GM21360 (cell line): Measurements from ENCODE around the gene CDC40.
A peak's percentile ranks its signal among the peaks of the same experiment; 100 is the strongest.
"Not testable (repeated sequence)": the region's sequence is repeated elsewhere in the genome, so short reads cannot be mapped to it uniquely, and the experiment has no call there.

Source experiments
- ATAC-seq: cut with Tn5 transposase; IDR thresholded peaks from one replicate; pipeline ENCODE4 v1.9.1; 2021; ENCODE audit warnings: mild to moderate bottlenecking, moderate library complexity; ENCODE audit not compliant: unreplicated experiment

The CDC40 gene

DNA sequence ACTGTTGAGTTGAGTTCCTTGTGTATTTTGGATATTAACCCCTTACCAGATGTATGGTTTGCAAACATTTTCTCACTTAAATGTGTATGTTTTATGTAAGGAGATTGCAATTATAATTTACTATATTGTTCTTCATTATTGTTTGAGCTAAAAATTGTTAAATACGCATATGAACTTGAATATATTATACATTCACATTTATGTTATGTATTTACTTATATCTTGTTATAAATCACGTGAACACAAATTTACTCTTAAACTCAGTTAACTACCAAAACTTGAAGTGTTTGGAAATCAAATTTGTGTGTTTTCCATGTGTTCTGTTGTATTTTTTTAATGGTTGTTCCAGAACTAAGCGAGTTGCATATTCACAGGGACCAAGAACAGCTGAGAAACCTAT lies 18.3 kb downstream of the CDC40 start:
- no peak for ATAC-seq

DNA sequence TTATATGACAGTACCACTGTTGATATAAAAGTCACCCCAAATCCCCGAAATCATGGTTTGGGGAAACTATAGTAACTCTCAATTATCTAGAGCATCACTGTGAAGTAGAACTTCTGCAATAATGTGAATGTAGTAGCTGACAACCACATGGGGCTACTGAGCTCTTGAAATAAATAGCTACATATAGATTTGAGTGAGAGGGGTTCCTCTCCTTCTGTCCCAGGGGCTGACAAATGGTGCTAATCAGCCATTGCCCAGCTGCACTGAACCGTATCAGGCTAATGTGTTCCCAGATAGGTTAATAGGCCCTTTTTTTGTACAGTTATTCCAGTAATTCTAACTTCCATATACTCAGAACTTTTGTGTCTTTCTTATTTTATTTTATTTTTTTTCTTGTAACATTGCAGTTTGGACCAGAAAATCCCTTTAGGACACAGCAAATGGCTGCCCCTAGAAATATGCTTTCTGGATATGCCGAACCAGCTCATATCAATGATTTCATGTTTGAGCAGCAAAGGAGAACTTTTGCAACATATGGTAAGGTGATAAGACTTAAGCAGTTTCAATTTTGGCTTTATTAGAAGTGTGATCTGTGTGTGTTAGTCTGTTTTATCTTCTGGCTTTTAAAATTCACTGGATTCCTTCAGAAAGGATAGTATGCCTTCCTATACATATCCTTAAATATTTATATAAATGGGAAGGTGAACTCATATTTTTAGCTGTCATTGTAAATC lies 21.1 kb downstream of the CDC40 start:
- ATAC-seq: no peak

DNA sequence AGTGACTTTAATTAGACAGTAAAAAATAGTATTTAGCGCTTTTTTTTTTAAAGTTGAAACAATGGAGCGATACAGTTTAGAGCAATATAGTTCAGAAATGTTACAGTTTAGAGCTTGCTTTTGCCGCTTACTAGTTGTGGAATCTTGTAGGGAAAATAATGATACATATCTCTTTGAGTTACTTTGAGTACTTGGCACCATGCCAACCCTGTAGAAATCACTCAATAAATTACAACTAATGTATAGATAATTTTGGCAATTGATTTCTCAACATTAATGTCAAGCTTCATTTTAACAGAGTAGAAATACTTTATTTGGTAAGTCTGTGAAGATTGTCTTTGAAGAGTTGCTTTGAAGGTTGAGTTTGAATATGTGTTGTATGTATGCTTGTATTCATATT lies 27.4 kb downstream of the CDC40 start:
- ATAC-seq: no peak

DNA sequence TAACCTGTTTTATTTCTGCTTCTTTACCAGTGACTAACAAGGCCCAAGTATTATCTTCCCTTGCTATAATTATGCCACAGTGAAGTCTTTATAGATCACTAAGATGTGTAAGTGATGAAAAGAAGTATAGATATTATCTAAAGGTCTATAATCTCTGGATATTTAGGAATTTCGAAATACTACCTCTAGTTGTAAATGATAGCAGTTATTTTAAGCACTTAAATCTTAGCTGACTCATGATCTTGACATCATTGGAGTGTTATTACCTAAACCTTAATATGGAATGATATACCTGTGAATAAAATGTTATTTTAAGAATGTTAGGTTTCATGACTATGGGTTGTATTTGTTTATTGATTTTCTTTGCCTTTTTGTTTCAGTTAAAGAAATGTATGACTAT lies 31.5 kb downstream of the CDC40 start:
- no peak for ATAC-seq

DNA sequence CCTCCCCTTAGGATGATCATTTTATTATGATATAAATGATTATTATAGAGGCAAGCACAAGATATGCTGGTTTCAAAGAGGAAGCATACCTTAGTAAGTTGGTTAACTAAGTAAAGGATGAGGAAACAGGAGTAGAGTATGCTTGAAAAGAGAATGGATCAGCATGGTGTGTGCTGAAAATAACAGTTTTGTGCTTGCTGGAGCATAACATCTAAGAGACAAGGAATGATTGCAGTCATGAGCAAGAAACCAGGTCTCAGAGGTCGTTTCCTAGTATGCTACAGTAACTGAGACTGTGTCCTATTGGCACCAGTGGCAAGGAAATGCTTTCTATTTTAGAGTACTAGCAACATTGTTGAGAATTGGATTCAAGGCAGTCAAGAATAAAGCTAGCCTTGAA lies 34.1 kb downstream of the CDC40 start:
- ATAC-seq: no peak

DNA sequence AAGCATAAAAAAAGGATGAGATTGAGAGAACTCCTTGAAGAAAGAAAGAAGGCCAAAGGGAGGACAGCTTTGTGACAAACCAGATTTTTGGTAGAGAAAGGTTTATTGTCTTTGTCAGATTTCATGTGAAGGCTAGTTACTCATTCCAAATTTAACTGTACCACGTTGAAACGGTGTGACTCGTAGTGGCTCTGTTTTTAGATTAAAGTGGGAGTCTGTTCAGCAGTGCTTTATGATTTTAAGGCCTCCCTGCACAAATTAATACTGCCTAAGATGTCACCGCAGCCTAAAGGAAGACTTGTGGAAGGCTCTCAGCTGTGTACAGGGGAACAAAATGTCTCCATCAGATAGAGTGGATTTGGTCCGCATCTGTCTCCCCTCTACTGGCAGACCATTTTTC lies 35.9 kb downstream of the CDC40 start:
- ATAC-seq: no peak

DNA sequence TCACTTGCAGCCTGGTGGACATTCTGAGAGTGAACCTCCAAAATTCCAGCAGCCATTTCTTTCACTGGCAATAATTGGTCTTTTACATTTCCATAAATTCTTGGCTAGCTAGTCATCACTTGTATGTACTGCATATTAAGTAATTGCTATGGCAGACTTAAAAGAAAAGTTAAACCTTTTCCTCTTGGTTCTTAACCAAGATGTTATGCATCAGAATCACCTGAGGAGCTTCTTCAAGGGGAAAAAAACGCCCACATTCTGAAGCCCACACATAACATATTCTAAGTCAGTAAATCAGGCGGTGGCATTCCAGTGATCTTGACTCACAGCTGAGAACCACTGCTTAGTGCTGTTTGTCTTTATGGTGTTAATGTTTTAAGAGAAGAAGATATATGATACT lies 37.0 kb downstream of the CDC40 start:
- ATAC-seq: no peak

DNA sequence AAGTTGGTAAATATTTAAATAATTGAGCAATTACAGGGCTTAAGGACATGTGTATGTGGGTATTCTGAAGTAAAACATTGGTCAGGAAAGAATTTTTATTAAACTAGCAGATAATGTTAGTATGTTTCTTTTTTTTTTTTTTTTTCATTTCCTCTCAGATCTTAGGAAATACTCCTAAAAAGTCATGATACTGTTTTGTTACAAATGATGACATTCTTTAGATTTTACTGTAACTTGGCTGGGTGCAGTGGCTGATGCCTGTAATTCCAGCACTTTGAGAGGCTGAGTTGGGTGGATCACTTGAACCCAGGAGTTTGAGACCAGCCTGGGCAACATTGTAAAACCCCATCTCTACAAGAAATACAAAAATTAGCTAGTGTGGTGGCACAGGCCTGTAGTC lies 41.5 kb downstream of the CDC40 start:
- ATAC-seq: no peak

DNA sequence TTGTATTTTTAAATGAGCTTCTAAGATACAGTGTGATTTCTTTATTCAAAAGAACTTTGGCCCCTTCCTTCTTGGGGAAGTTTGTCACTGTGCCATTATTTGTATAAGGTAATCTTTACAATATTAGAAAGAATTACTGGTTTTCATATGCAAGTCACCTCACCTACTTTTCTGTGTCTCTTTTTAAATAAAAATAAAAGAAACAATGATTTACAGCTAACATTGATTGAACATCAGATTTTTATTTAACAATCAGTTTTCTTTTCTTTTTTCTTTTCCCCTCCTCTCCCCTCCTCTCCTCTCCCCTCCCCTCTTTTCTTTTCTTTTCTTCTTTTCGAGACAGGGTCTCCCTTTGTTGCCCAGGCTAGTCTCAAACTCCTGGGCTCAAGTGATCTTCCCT lies 46.0 kb downstream of the CDC40 start:
- no peak for ATAC-seq

DNA sequence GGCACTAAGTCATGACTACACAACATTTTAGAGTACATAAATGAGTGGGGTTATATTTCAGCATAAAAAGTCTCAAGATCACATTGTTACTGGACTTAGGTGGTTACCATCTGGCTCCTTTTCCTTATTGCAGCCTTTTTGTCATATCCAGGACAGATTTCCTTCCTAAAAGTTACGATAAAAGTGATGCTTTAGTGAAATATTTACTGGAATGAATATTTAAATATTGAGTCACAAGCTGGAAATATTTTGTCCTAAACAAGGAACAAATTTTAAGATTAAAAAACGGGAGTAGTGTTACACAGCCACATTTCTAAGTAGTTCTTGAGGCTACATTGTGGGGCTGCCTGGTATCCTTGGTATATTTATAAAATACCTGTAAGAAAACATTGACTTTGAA lies 52.2 kb downstream of the CDC40 start:
- ATAC-seq: no peak

DNA sequence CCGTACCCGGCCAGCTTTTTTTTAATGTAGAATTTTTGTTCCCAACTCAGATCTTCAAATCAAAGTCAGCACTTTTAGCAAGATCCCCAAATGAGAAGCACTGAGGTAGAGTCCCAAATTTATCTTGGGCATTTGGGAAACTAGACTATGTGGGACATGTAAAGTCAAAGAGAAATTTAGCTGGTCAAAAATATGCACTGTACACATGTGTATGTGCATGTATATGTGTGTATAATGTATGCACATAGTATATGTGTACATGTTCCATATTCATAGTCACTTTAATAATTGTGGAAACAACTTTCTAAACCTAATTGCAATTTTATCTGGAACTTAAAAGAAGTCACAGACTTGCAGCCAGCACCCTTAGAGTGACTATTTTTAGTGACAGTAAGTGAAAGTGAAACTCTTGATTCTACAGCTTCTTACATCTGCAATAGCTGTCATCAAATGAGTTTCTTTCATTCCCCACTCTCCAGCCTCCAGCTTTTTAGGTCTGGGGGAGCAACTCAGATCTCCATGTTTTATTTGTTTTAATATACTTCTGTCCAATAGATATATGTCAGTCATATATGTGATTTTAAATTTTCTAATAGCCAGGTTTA lies 53.6 kb downstream of the CDC40 start:
- peak; percentile 91 for ATAC-seq

DNA sequence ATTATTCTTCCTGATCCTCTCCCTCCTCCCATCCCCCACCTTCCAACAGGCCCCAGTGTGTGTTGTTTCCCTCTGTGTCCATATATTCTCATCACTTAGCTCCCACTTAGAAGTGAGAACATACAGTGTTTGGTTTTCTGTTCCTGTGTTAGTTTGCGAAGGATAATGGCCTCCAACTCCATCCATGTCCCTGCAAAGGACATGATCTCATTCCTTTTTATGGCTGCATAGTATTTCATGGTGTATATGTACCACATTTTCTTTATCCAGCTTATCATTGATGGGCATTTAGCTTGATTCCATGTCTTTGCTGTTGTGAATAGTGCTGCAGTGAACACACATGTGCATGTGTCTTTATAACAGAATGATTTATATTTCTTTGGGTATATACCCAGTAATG lies 55.8 kb downstream of the CDC40 start:
- not testable (repeated sequence) for ATAC-seq

DNA sequence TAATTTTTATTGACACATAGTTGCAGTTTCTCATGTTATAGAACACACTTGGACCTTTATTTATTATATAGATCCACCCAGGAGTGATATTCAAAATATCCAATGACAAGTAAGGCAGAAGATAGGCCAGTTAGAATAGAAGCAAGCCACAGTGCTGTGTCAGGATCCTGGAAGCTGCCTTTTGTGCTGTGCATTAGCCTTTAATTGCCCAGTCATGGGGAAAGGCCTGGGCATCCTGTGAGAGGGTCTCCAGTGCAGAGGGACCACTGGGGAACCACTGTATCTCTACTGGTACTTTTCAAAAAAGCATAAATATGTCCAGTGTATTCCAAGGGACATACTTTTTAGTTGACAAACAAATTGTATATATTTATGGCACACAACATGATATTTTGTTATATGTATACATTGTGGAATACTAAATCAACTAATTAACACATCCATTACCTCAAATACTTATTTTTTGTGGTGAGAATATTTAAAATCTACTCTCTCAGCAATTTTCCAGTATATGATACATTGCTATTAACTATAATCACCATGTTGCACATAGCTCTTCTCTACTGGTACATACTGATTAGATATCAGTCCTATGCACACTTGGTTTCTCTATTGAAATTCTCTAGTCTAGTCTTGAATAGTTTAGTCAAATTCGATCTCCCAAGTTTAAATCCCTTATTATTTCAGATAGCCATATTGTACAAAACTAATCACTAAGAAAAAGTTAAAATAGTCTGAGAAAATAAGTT lies 59.5 kb downstream of the CDC40 start:
- no peak for ATAC-seq

DNA sequence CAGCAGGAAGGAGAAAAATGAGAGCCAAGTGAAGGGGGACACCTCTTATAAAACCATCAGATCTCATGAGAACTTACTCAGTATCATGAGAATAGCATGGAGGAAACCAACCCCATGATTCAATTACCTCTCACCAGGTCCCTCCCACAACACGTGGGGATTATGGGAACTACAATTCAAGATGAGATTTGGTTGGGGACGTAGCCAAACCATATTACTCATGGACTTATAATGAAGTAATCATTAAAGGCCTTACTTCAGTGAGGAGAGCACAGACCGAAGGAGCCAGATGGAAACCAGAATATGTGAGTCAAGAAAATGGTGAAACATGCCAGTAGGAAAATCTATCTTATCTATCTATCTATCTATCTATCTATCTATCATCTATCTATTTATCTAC lies 64.4 kb downstream of the CDC40 start:
- not testable (repeated sequence) for ATAC-seq

DNA sequence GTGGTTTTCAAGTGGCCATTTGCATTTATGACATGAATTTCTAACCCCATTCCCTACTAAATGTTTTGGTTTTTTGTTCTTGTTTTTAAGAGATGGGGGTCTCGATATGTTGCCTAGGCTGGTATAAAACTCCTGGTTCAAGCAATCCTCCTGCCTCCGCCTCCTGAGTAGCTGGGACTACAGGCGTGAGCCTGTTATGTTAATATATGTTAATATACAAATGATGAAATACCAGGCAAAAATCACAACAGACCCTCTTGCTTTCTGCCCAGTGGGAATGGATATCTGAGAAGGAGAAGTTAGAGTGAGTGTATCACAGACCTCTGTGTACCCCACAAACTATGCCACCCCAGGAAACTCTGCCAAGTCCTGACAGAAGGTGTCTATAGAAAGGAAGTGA lies 66.2 kb downstream of the CDC40 start:
- ATAC-seq: no peak

DNA sequence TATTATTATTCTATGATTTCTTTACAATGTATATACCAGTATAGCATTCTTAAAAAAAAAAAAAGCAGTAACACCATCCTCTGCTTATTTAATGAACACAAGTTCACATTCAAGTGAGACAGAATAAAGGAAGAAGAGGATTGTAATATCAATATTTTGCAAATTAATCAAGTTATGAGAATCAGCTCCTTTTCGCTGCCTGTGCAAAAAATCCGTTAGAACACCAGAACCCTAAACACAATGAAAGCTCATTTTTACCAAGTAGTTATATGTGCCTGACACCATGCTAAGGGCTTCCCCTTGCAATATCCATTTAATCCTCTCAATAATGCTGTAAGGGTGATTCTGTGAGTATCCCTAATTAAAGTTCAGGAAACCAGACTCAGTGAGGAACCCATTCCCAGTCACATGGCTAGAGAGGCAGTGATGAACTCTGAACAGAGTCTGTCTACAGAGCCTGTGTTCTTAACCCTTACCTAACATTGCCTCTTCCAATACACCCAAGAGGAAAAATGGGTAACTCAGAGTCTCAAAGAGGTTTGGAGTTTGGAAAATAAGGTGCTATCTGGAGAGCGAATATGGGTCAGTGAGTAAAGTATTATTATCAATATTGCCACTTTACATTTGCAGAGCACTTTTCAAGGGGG lies 66.8 kb downstream of the CDC40 start:
- no peak for ATAC-seq

DNA sequence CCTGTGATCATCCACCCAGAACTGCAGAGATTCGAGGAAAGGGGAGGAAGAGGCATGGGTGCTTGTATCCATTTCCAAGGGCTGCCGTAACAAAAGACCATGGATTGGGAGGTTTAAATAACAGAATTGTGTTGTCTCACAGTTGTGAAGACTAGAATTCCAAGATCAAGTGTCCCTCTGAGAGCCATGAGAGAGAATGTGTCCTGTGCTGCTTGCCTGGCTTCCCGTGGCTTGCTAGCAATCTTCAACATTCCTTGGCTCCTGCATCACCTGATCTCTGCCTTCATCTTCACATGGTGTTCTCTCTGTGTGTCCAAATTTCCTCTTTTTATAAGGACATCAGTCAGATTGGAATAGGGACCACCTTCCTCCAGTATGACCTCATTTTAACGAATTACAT lies 69.8 kb downstream of the CDC40 start:
- ATAC-seq: no peak

DNA sequence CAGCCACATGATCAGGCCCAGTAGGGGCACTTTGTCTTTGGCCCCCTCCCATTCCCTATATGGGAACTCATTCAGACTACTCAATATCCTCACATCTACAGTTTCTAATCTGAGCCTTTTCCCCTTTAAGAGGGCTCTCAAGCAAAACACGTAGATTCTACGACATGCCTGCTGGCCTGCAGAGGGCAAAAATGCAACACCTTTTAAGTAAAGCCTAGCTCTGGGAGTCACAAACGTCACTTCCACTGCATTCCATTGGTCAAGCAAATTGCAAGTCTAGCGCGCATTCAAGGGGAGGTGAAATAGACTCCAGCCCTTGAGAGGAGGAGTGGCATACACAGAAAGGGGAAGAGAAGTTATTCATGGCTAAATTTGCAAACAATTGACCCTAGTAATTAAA lies 70.6 kb downstream of the CDC40 start:
- no peak for ATAC-seq

DNA sequence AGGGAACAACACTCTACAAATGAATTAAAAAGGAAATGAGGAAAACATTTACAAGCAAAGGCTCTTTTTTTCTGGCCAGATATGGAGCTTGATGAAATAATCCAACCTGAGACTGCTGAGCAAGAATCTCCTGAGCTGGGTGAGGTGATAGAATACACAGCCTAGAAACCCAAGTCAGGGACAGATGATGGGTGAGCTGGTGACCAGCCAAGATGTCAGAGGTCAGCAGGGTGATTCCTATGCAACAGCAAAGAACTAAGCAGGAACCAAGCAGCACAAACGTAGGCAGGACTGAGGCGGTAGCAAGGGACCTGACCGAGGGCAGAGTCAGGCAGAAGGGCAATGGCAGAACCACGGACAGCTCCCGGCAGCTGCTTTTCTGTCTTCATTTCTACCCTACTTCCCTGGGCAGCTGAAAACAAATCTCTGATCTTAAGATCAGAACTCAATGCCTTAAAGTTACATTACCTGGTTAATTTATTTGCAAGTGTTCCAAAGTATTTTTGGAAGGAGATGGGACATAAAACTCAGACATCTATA lies 75.1 kb downstream of the CDC40 start:
- ATAC-seq: no peak

DNA sequence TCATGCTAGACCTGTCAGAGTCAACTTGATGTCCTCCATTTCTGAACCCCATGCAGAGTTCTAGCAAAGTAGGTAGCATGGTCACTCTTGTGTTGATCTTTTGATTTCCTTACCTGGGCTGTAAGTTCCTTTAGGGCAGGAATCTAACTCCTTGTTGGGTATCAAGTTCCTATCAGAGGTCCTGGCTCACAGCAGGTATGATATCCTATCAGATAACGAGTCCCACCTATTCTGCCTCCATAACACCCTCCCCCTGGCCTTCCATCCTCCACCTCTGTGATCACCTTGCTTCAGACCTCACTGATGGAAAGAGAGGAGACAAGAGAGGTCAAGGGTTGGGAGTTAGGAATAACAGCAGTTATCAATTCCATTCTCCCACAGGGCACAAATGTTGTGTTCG lies 76.1 kb downstream of the CDC40 start:
- ATAC-seq: no peak

DNA sequence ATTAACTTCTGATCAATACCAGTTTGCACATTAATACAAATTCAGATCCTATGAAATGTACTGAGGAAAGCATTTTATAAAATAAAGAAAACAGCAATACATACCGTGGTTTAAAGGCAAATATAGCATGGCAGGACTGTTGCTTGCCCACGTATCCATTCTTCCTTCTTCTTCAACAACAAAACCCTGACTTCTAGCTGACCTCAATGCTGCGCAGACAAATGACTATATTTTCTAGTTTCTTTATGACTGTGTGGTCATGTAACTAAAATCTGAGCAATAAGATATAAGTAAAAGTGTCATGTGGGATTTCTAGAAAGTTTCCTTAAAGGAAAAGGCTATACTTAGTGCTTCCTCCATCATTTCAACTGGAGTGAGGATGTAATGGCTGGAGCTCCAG lies 85.0 kb downstream of the CDC40 start:
- no peak for ATAC-seq

DNA sequence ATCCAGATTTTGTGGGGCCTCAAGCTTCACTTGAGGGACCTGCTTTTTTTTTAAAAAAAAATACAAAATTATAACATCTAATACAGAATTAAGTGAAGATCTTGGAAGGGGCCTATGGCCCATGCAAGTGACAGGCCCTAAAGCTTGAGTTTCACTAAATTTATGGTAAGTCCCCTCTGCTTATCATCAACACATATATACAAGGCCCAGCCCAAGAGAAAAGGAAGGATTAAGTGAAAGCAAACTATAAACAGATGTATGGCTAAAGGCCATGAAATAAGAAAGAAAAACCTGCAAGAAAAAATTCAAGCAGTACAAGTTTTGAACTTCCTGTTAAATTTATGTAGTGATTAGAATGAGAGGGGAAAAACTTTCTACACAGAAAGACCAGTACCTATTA lies 86.8 kb downstream of the CDC40 start:
- ATAC-seq: no peak
